PFSK-1 (cell line): ENCODE results near the gene MAEA.

Experiments
- FOXP2 ChIP-seq: optimal IDR thresholded peaks from 2 replicates; pipeline ENCODE3; 2011; ENCODE audit warnings: borderline replicate concordance, control low read depth, inconsistent platforms; ENCODE audit not compliant: insufficient read depth; ENCODE audit errors: extremely low read length, extremely low read depth
- POLR2AphosphoS5 ChIP-seq: IDR thresholded peaks from 2 replicates; pipeline ENCODE4 v1.6.1; 2012; ENCODE audit warnings: low read depth, mild to moderate bottlenecking, control low read depth, low read length, moderate library complexity
- REST ChIP-seq, 2 experiments: IDR thresholded peaks; 2 replicates each; pipeline versions ENCODE4 v1.6.1 to v1.8.0; 2011 to 2012; ENCODE audit warnings: low read depth in 2 of 2, low read length in 2 of 2, control low read depth in 1 of 2, inconsistent platforms in 1 of 2, mild to moderate bottlenecking in 1 of 2, moderate library complexity in 1 of 2; ENCODE audit not compliant: insufficient read depth in 1 of 2
- SIN3A ChIP-seq: IDR thresholded peaks from 2 replicates; pipeline ENCODE4 v1.6.1; 2012; ENCODE audit warnings: mild to moderate bottlenecking, low read length, moderate library complexity, borderline replicate concordance; ENCODE audit not compliant: insufficient read depth
- TAF1 ChIP-seq: IDR thresholded peaks from 2 replicates; pipeline ENCODE4 v1.6.1; 2012; ENCODE audit warnings: low read length, control low read depth, borderline replicate concordance; ENCODE audit not compliant: insufficient read depth

The MAEA gene

GRCh38 chr4:1381181-1381621, 91.5 kb downstream of the MAEA start:
- TF ChIP-seq TAF1 (no peak), FOXP2 (no peak), POLR2AphosphoS5 (no peak), SIN3A (no peak), REST (IDR thresholded peaks at IDR 0.05; ENCODE audit: insufficient read depth in 1 of 2, low read depth in 2 of 2, low read length in 2 of 2) (no peak)

- TF ChIP-seq POLR2AphosphoS5 (no peak), FOXP2 (no peak), SIN3A (no peak), REST (IDR thresholded peaks at IDR 0.05; ENCODE audit: insufficient read depth in 1 of 2, low read depth in 2 of 2, low read length in 2 of 2) (no peak), TAF1 (no peak)
Measured at GRCh38 chr4:1381944-1382541, 92.4 kb downstream of the MAEA start.

GRCh38 chr4:1382776-1383727, 93.4 kb downstream of the MAEA start:
- TF ChIP-seq TAF1 (no peak), FOXP2 (no peak), REST (IDR thresholded peaks at IDR 0.05; ENCODE audit: insufficient read depth in 1 of 2, low read depth in 2 of 2, low read length in 2 of 2) (no peak)

GRCh38 chr4:1383728-1384591, 94.3 kb downstream of the MAEA start:
- TF ChIP-seq REST (IDR thresholded peaks at IDR 0.05; ENCODE audit: insufficient read depth in 1 of 2, low read depth in 2 of 2, low read length in 2 of 2) = no peak
- TF ChIP-seq SIN3A = no peak
- no peak for TF ChIP-seq POLR2AphosphoS5
- TF ChIP-seq TAF1 = no peak
- TF ChIP-seq FOXP2 = no peak
